ENCODE results near the gene MRPS18B.

Gene MRPS18B

DNA sequence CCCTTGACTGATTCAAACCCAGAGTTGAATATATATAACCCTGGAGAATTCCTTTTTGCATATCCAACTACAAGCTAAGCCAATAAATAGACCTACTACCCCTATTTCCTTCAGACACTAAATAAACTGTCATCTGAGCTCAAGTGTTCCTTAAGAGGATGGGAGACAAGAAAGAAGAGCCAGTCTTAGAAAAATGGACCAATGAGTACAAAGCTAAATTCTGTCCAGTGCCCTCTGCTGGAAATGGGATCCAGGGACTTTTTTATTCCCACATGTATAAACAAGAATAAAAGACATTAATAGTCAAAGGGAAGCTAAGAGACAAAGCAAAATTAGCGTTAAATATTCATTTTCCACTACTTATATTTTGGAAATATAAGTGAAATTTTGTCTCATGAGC is 5.4 kb upstream of the MRPS18B start:
- peaks cover 29% of the 10 kb centered on the region for H3K79me2 ChIP-seq (ENCODE audit: insufficient read depth, low read length)
- peaks cover 94% of the 10 kb centered on the region for H3K36me3 ChIP-seq (ENCODE audit: insufficient read depth, low read length)
- H2AFZ ChIP-seq (ENCODE audit: low read length) = no peak overlapping the region
- H3K9me2 ChIP-seq (ENCODE audit: low read depth, low read length) = no peaks in the 10 kb centered on the region
- H3K27ac ChIP-seq (ENCODE audit: low read depth, low read length, poor library complexity, severe bottlenecking) = peak overlapping the region; percentile 13
- H3K4me2 ChIP-seq (ENCODE audit: low read length) = peak overlapping the region; percentile 88; the same call in 1 of the 2 replicates
- no peak overlapping the region for H3K4me3 ChIP-seq (ENCODE audit: low read depth, low read length, poor library complexity, severe bottlenecking)
- H3F3A ChIP-seq (ENCODE audit: insufficient read depth, low read length) = 0 out of 2 replicates have a peak, but pooled peaks cover 2% of the 10 kb centered on the region
- no peak for TF ChIP-seq CTCF (IDR thresholded peaks at IDR 0.05; ENCODE audit: low read length)
- TF ChIP-seq EZH2 (IDR thresholded peaks at IDR 0.05; ENCODE audit: borderline replicate concordance, low read length) = no peak
- H4K20me1 ChIP-seq (ENCODE audit: insufficient read depth, low read length) = no peaks in the 10 kb centered on the region
- peaks cover 34% of the 10 kb centered on the region for H3K4me1 ChIP-seq (ENCODE audit: insufficient read depth, low read length, severe bottlenecking)
- no peaks in the 10 kb centered on the region for H3K27me3 ChIP-seq (ENCODE audit: insufficient read depth, low read length)
- no peak overlapping the region for H3K9ac ChIP-seq (ENCODE audit: low read length)
- H3K9me3 ChIP-seq (ENCODE audit: low read length) = no peaks in the 10 kb centered on the region

DNA sequence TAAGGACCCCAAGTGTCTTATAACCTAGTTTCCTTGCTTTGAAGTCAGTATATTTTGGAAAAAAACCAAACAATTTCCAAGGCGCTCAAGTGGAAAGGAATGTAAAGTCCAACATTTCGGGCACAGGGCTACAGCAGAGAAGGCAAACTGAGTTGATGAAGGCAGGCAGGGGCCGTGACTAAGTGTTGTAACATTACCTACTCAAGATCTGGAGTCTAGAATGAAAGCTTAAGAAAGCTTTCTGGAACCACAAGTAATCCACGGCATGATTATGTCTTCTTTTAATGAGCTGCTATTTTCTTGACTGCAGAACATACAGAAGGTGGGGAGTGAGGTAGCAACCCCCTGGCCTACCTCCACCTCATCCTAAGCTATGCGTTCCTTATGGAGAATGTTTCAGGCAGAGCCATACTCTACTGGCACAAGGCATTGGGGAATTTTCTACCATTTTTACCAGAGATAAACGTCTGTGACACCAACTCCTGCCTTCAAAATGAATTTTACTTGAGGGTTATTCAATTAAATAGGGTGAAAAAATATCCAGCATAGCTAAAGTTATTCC is 4.9 kb upstream of the MRPS18B start:
- Histone ChIP-seq H3K9ac (ENCODE audit: low read length) (no peak overlapping the region; the same call in 1 of the 2 replicates), H3K9me3 (ENCODE audit: low read length) (no peaks in the 10 kb centered on the region), H3K4me2 (ENCODE audit: low read length) (peak overlapping the region; percentile 88), H3K79me2 (ENCODE audit: insufficient read depth, low read length) (peaks cover 29% of the 10 kb centered on the region), H3K4me3 (ENCODE audit: low read depth, low read length, poor library complexity, severe bottlenecking) (no peak overlapping the region), H3K27me3 (ENCODE audit: insufficient read depth, low read length) (no peaks in the 10 kb centered on the region), H2AFZ (ENCODE audit: low read length) (no peak overlapping the region), H3K9me2 (ENCODE audit: low read depth, low read length) (no peaks in the 10 kb centered on the region), H3K27ac (ENCODE audit: low read depth, low read length, poor library complexity, severe bottlenecking) (peak overlapping the region; percentile 13), H4K20me1 (ENCODE audit: insufficient read depth, low read length) (no peaks in the 10 kb centered on the region), H3K4me1 (ENCODE audit: insufficient read depth, low read length, severe bottlenecking) (peaks cover 34% of the 10 kb centered on the region), H3K36me3 (ENCODE audit: insufficient read depth, low read length) (peaks cover 88% of the 10 kb centered on the region), H3F3A (ENCODE audit: insufficient read depth, low read length) (0 out of 2 replicates have a peak, but pooled peaks cover 2% of the 10 kb centered on the region)
- TF ChIP-seq CTCF (IDR thresholded peaks at IDR 0.05; ENCODE audit: low read length) (no peak), EZH2 (IDR thresholded peaks at IDR 0.05; ENCODE audit: borderline replicate concordance, low read length) (no peak)

- Histone ChIP-seq H3K36me3 (ENCODE audit: insufficient read depth, low read length) (peaks cover 81% of the 10 kb centered on the region), H3K9ac (ENCODE audit: low read length) (peak overlapping the region; percentile 99; the same call in 1 of the 2 replicates), H2AFZ (ENCODE audit: low read length) (no peak overlapping the region), H3K4me3 (ENCODE audit: low read depth, low read length, poor library complexity, severe bottlenecking) (peak overlapping the region; percentile 97), H3K4me2 (ENCODE audit: low read length) (peak overlapping the region; percentile 88), H3K27ac (ENCODE audit: low read depth, low read length, poor library complexity, severe bottlenecking) (peak overlapping the region; percentile 23), H4K20me1 (ENCODE audit: insufficient read depth, low read length) (no peaks in the 10 kb centered on the region), H3K9me3 (ENCODE audit: low read length) (no peaks in the 10 kb centered on the region), H3K27me3 (ENCODE audit: insufficient read depth, low read length) (no peaks in the 10 kb centered on the region), H3F3A (ENCODE audit: insufficient read depth, low read length) (0 out of 2 replicates have a peak, but pooled peaks cover 2% of the 10 kb centered on the region), H3K4me1 (ENCODE audit: insufficient read depth, low read length, severe bottlenecking) (peaks cover 38% of the 10 kb centered on the region), H3K9me2 (ENCODE audit: low read depth, low read length) (no peaks in the 10 kb centered on the region), H3K79me2 (ENCODE audit: insufficient read depth, low read length) (peaks cover 34% of the 10 kb centered on the region)
- TF ChIP-seq EZH2 (IDR thresholded peaks at IDR 0.05; ENCODE audit: borderline replicate concordance, low read length) (no peak), CTCF (IDR thresholded peaks at IDR 0.05; ENCODE audit: low read length) (0 out of 2 replicates have a peak, but pooled peaks have one; percentile 9)
These were observed 4.2 kb upstream of the MRPS18B start for GRCh38 chr6:30613251-30614043.

All from OCI-LY1 (cell line).